ENCODE data around the gene AMN. TPM values are rescaled to one million over a fixed set of nuclear protein-coding genes. Genes with fewer than 3 reads are reported as not detected.

AMN gene
- total RNA-seq, 1 donor, result 0.43 TPM

DNA sequence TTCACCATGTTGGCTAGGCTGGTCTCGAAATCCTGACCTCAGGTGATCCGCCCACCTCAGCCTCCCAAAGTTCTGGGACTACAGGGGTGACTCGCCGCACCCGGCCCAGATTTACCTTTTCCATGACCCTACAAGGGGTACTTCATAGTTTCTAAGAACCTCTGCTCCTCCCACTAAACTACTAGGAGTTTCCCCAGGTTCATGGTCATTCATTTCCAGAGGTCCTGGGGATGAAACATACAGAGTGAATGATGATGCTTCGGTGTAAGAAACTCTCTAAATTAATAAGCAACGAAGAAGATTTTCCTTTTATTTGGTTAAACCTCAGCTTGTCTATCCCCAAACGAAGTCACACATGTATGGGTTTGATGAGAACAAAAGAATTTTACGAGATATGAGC, 56.9 kb downstream of the AMN start:
- TF ChIP-seq CTCF (IDR thresholded peaks at IDR 0.05; ENCODE audit: insufficient read depth, low read depth, low read length), result no peak
- H3K4me3 ChIP-seq (ENCODE audit: low read depth, low read length), result no peak overlapping the region
- DNase-seq (ENCODE audit: low read depth), result no peak

- H3K4me3 ChIP-seq (ENCODE audit: low read depth, low read length), result no peak overlapping the region
- TF ChIP-seq CTCF (IDR thresholded peaks at IDR 0.05; ENCODE audit: insufficient read depth, low read depth, low read length), result no peak
- peak; percentile 62 for DNase-seq (ENCODE audit: low read depth)
Observed at GRCh38 chr14:102980409-102980810, 57.9 kb downstream of the AMN start.

Other genes with a start within 250 kb of the AMN start
- 16.1 and 30.7 TPM in 2 replicates for gene TRAF3, start 145.2 kb upstream of the AMN start, total RNA-seq
- gene CDC42BPB, start 134.9 kb downstream of the AMN start, total RNA-seq, result 104 and 122 TPM in 2 replicates
- gene LBHD2, start 161.5 kb downstream of the AMN start, total RNA-seq, result not detected in 2 replicates
- gene EXOC3L4, start 172.1 kb downstream of the AMN start, total RNA-seq, result under 0.01 TPM in 1 of 2 replicates, not detected in the other
- gene TNFAIP2, start 200.8 kb downstream of the AMN start, total RNA-seq, result 122 and 240 TPM in 2 replicates